A673 (cell line): ENCODE measurements around the gene SLC44A1.

Source experiments
- CTCF ChIP-seq: fragments of 300-800, 200-600 bp; sonication (generic); conservative IDR thresholded peaks from 2 replicates; pipeline ENCODE4 v1.5.1; 2017; ENCODE audit warnings: low read depth, mild to moderate bottlenecking, antibody characterized with exemption, low read length, moderate library complexity, mixed read lengths
- EZH2 ChIP-seq: fragments of 200-600 bp; sonication (generic); IDR thresholded peaks from 2 replicates; pipeline ENCODE4 v1.6.1; 2017; ENCODE audit warnings: borderline replicate concordance, low read depth, mild to moderate bottlenecking, mixed read lengths, antibody characterized with exemption, low read length; ENCODE audit not compliant: poor library complexity, severe bottlenecking

GRCh38 chr9:105362470-105362869, 118.0 kb downstream of the SLC44A1 start:
- no peak for TF ChIP-seq CTCF
- TF ChIP-seq EZH2: no peak
